PFSK-1 (cell line): ENCODE data around the gene SLC1A2.

ENCODE experiments used
- FOXP2 ChIP-seq: optimal IDR thresholded peaks from 2 replicates; pipeline ENCODE3; 2011; ENCODE audit warnings: borderline replicate concordance, control low read depth, inconsistent platforms; ENCODE audit not compliant: insufficient read depth; ENCODE audit errors: extremely low read length, extremely low read depth
- POLR2AphosphoS5 ChIP-seq: IDR thresholded peaks from 2 replicates; pipeline ENCODE4 v1.6.1; 2012; ENCODE audit warnings: low read depth, mild to moderate bottlenecking, control low read depth, low read length, moderate library complexity
- SIN3A ChIP-seq: IDR thresholded peaks from 2 replicates; pipeline ENCODE4 v1.6.1; 2012; ENCODE audit warnings: mild to moderate bottlenecking, low read length, moderate library complexity, borderline replicate concordance; ENCODE audit not compliant: insufficient read depth
- TAF1 ChIP-seq: IDR thresholded peaks from 2 replicates; pipeline ENCODE4 v1.6.1; 2012; ENCODE audit warnings: low read length, control low read depth, borderline replicate concordance; ENCODE audit not compliant: insufficient read depth
- TF ChIP-seq, protein P1 (sequence below), 2 experiments: IDR thresholded peaks; 2 replicates each; pipeline versions ENCODE4 v1.6.1 to v1.8.0; 2011 to 2012; ENCODE audit warnings: low read depth in 2 of 2, low read length in 2 of 2, control low read depth in 1 of 2, inconsistent platforms in 1 of 2, mild to moderate bottlenecking in 1 of 2, moderate library complexity in 1 of 2; ENCODE audit not compliant: insufficient read depth in 1 of 2

DNA sequence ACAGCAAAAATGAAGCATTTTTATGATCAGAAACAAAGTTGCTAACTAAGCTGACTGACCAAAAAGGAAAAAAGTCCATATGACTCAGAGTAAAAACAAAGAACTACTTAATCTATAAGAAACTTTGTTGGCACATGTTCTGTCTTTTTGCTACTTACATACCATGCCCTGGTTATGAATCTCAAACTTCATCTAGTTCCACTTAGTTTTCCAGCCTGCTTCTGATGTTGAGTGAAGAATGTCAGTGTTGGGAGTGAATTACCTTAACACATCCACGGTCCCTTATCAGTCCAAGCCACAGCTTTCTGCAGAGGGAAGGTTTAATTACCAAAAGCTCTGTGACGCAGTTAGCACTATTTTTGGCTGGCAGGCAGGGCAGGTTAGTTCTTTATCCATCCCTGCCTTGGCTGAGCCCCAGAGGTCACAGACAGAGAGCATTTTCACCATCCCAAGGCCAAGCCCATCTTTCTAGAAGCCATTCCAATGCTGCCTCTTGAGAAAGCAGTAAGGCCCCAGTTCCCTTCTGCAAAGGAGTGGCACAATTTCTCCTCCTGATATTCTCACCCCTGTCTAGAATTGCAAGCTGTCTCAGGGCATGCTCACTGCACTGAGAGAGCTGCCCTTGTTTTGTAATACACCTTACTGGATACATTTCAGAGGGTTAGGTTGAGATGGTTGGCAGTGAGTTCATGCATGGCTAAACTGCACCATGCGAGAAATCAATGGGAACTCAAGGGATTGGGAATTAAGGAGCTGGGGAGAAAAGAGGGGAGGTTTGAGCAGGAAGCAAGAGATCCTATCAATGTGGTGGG, 67.1 kb downstream of the SLC1A2 start:
- TF ChIP-seq TAF1 (no peak), POLR2AphosphoS5 (no peak), SIN3A (no peak), FOXP2 (no peak)
- TF ChIP-seq, protein P1, sequence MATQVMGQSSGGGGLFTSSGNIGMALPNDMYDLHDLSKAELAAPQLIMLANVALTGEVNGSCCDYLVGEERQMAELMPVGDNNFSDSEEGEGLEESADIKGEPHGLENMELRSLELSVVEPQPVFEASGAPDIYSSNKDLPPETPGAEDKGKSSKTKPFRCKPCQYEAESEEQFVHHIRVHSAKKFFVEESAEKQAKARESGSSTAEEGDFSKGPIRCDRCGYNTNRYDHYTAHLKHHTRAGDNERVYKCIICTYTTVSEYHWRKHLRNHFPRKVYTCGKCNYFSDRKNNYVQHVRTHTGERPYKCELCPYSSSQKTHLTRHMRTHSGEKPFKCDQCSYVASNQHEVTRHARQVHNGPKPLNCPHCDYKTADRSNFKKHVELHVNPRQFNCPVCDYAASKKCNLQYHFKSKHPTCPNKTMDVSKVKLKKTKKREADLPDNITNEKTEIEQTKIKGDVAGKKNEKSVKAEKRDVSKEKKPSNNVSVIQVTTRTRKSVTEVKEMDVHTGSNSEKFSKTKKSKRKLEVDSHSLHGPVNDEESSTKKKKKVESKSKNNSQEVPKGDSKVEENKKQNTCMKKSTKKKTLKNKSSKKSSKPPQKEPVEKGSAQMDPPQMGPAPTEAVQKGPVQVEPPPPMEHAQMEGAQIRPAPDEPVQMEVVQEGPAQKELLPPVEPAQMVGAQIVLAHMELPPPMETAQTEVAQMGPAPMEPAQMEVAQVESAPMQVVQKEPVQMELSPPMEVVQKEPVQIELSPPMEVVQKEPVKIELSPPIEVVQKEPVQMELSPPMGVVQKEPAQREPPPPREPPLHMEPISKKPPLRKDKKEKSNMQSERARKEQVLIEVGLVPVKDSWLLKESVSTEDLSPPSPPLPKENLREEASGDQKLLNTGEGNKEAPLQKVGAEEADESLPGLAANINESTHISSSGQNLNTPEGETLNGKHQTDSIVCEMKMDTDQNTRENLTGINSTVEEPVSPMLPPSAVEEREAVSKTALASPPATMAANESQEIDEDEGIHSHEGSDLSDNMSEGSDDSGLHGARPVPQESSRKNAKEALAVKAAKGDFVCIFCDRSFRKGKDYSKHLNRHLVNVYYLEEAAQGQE (IDR thresholded peaks at IDR 0.05; ENCODE audit: insufficient read depth in 1 of 2, low read depth in 2 of 2, low read length in 2 of 2) = no peak
